ENCODE measurements around the gene NRP1.
"Not testable (repeated sequence)": the region's sequence is repeated elsewhere in the genome, so short reads cannot be mapped to it uniquely, and the experiment has no call there.

The NRP1 gene

GRCh38 chr10:33231621-33232350 lies 102.7 kb downstream of the NRP1 start:
- TF ChIP-seq POLR2A (IDR thresholded peaks at IDR 0.05; ENCODE audit: low read depth, low read length) = no peak
- no peak for DNase-seq (ENCODE audit: insufficient read length, low spot score)

GRCh38 chr10:33229949-33230267 lies 104.6 kb downstream of the NRP1 start:
- TF ChIP-seq POLR2A (IDR thresholded peaks at IDR 0.05; ENCODE audit: low read depth, low read length) = no peak
- no peak for FAIRE-seq
- DNase-seq (ENCODE audit: insufficient read length, low spot score) = no peak

More at GRCh38 chr10:33231621-33232350, 102.7 kb downstream of the NRP1 start:
- FAIRE-seq = no peak

DNA sequence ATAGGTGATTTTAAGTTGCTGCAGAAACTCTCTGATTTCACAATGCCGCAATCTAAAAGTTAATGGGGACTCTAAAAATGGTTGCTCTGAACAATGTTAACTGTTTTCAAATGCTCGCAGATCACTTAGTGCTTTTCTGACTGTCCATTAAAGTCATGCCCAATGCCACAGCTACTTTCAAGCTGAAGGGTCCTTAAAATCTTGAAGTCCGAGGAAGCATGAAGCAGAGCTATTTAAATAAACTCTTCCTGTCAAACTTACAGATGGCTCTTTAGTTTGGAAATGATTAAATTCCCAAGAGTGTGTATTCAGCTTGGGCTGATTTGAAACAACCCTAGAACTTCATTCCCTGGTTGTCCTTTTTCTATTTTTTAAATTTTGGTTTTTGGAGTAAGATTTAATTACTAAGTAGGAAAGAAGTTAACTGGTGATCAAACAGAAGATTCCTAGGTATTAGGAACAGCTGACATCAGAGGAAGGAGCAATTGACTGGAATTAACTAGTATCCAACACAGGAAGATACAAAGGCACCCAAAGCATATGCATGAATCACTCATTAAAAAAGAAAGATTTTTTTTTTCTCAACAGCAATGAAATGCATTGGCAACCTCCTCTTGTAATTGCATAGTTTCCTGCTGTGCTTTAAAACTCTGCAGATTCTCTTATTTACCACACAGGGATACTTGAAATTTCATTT lies 105.1 kb downstream of the NRP1 start:
- TF ChIP-seq POLR2A (IDR thresholded peaks at IDR 0.05; ENCODE audit: low read depth, low read length) = no peak
- no peak for DNase-seq (ENCODE audit: insufficient read length, low spot score)
- FAIRE-seq = no peak

GRCh38 chr10:33228426-33228825 lies 106.0 kb downstream of the NRP1 start:
- TF ChIP-seq POLR2A (IDR thresholded peaks at IDR 0.05; ENCODE audit: low read depth, low read length) = no peak
- DNase-seq (ENCODE audit: insufficient read length, low spot score) = no peak
- no peak for FAIRE-seq

DNA sequence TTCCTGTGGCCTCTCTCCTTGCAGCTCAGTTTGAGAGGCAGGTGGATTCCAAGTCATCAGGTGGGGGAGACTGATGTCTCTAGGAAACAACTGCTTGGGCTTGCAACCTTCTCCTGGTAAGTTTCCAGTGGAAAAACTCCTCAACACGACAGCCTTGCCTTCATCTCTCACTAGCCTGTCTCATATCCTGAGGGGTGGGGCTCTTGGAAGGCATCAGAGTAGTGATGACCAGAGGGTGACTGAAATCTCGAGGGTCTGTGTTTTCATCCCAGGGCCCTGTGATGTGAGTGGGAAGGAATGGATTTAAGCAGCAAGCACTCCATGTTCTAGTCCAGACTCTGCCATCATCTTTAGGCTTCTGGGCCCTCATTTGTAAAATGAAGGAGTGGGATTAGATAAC lies 107.0 kb downstream of the NRP1 start:
- TF ChIP-seq POLR2A (IDR thresholded peaks at IDR 0.05; ENCODE audit: low read depth, low read length) = no peak
- no peak for FAIRE-seq
- no peak for DNase-seq (ENCODE audit: insufficient read length, low spot score)

DNA sequence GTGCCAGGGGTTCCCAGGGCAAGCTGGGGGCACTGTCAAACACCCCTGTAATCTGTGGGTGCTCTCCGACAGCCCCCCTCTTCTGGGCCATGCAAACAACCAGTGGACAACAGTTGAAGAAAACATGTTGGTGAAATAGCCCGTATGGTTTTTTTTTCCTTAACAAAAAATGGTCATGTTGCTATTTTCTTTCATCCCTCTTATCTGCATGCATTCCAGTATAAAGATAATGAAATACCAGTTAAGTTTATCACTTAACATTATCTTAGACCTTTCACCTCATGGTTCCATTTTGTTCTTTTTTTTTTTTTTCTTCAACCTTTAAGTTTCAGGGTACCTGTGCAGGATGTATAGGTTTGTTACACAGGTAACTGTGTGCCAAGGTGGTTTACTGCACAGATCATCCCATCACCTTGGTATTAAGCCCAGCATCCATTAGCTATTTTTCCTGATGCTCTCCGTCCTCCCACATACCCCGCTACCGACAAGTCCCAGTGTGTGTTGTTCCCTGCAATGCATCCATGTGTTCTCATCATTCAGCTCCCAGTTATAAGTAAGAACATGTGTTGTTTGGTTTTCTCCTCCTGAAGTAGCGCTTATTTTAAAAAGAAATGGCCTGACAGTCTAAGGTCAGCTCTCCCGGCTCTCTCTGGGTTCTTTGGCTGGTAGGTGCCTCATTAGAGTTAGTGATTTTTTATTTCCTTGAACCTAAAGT lies 110.1 kb downstream of the NRP1 start:
- DNase-seq (ENCODE audit: insufficient read length, low spot score) = no peak
- no peak for TF ChIP-seq POLR2A (IDR thresholded peaks at IDR 0.05; ENCODE audit: low read depth, low read length)
- FAIRE-seq = no peak

GRCh38 chr10:33223326-33224000 lies 111.0 kb downstream of the NRP1 start:
- no peak for FAIRE-seq
- no peak for DNase-seq (ENCODE audit: insufficient read length, low spot score)
- no peak for TF ChIP-seq POLR2A (IDR thresholded peaks at IDR 0.05; ENCODE audit: low read depth, low read length)

DNA sequence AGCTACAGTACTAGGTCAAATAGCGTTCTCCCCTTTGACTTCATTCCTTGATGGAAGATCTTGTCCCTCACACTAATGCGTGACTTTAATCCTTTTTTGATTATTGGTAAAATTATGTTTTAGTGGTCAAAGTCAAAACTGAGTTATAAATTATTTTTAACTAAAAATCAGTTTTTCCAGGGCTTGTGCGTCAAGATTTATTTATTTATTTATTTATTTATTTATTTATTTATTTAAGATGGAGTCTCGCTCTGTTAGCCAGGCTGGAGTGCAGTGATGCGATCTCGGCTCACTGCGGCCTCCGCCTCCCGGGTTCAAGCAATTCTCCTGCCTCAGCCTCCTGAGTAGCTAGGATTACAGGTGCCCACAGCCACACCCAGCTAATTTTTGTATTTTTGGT lies 112.2 kb downstream of the NRP1 start:
- not testable (repeated sequence) for DNase-seq (ENCODE audit: insufficient read length, low spot score); FAIRE-seq

GRCh38 chr10:33217854-33218253 lies 116.6 kb downstream of the NRP1 start:
- TF ChIP-seq POLR2A (IDR thresholded peaks at IDR 0.05; ENCODE audit: low read depth, low read length) = no peak
- FAIRE-seq (no peak), DNase-seq (ENCODE audit: insufficient read length, low spot score) (no peak)

DNA sequence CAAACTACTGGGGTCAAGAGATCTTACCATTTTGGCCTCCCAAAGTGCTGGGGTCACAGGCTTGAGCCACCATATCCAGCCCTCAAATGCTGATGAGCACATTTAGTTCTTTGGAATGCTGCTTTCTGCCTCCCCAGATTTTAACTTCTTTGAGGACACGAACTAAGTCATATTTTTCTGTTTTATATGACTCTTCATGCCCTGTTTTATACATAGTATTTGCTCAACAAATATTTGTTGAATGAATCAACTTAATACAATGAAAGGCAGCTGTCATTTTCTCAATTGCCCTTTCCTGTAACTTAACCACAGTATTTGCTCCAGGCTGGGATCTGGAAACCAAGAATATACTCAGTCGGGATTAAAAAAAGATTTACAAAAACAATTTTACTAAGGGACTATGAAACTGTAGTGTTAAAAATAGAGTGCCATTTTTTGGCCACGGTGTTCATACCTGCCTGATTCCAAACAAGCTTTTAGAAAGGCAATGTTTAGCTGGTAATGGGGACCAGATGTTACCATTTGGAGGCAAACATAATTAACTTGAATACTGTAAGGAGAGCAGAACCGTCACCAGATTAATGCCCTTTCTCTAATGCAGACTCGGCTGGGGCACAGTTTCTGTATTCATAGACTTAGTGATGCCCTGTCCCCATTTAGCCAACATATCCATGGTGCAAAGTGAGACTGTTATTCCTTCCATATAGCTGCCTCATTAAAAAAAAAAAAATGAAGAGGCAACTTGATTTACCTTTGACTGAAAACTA lies 117.6 kb downstream of the NRP1 start:
- DNase-seq (ENCODE audit: insufficient read length, low spot score) = no peak
- peak; percentile 23 for FAIRE-seq
- TF ChIP-seq POLR2A (IDR thresholded peaks at IDR 0.05; ENCODE audit: low read depth, low read length) = no peak

GRCh38 chr10:33215635-33216034 lies 118.8 kb downstream of the NRP1 start:
- FAIRE-seq = no peak
- TF ChIP-seq POLR2A (IDR thresholded peaks at IDR 0.05; ENCODE audit: low read depth, low read length) = no peak

GRCh38 chr10:33215154-33215553 lies 119.3 kb downstream of the NRP1 start:
- no peak for TF ChIP-seq POLR2A (IDR thresholded peaks at IDR 0.05; ENCODE audit: low read depth, low read length)
- DNase-seq (ENCODE audit: insufficient read length, low spot score) (no peak), FAIRE-seq (no peak)

More at GRCh38 chr10:33215635-33216034, 118.8 kb downstream of the NRP1 start:
- DNase-seq (ENCODE audit: insufficient read length, low spot score) = no peak

DNA sequence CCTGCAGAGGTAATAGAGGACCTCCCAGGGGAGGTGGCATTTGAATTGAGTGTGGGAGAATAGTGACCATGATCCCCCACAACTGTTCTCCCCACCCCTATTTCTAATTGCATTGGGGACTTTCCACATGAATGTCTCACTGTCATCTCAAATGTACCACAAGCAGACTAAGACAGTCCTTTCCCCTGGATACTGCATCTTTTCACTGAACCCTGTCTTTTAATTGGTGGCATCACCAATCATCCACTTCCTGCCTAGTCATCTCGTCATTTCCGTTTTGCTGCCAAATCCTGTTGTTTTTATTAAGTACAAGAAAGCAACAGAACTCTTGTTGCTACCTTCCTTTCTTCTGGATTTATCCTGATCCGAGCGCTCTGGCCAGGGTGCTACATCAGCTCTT lies 120.3 kb downstream of the NRP1 start:
- FAIRE-seq (no peak), DNase-seq (ENCODE audit: insufficient read length, low spot score) (no peak)
- no peak for TF ChIP-seq POLR2A (IDR thresholded peaks at IDR 0.05; ENCODE audit: low read depth, low read length)

All from H54 (cell line).